Transverse colon (tissue), 4 donors: ENCODE results near the gene QKI.

Source experiments
- EP300 ChIP-seq: sonication (generic); formaldehyde crosslinking; IDR thresholded peaks from one replicate; pipeline ENCODE4 v1.6.1; 2017; ENCODE audit warnings: antibody characterized with exemption, low read depth
- POLR2A ChIP-seq: fragments of 450-650 bp; IDR thresholded peaks from one replicate; pipeline ENCODE4 v1.6.1; 2016; ENCODE audit warnings: antibody characterized with exemption, mild to moderate bottlenecking, moderate library complexity
- POLR2AphosphoS5 ChIP-seq, 3 donors: sonication (generic); formaldehyde crosslinking; IDR thresholded peaks; one replicate each; pipeline ENCODE4 v1.6.1; 2016; ENCODE audit warnings: antibody characterized with exemption in 3 of 3
- TF ChIP-seq, protein P1 (sequence below), 5 experiments: fragments of 200-600 bp in 3 of 5; fragments of 450-650 bp in 2 of 5; sonication (generic) in 3 of 5; IDR thresholded peaks; 1 replicate in 2 of 5; 2 replicates in 3 of 5; pipeline ENCODE4 v1.5.1; 2016 to 2017; ENCODE audit warnings: antibody characterized with exemption in 5 of 5, inconsistent platforms in 3 of 5, mild to moderate bottlenecking in 2 of 5, moderate library complexity in 1 of 5

DNA sequence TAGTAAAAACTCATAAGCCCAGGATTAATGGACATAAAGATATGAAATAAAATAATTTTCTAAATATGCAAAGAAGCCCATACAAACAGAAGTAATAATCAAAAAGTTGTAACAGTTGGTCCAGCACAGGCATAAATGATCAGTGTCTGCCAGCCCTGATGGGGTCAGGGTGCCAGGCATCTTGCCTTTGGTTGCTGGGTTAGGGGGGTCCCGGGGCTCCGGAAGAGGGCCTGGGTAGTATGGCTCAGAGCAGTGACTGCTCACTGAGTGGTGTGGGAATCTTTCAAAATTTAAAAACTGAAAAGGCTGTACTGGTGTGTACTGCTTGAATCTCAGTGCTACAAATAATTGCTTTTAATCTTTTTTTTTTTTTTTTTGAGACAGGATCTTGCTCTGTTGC, 7.7 kb upstream of the QKI start:
- TF ChIP-seq POLR2A: no peak
- TF ChIP-seq POLR2AphosphoS5 (IDR thresholded peaks at IDR 0.05): no peak
- TF ChIP-seq, protein P1, sequence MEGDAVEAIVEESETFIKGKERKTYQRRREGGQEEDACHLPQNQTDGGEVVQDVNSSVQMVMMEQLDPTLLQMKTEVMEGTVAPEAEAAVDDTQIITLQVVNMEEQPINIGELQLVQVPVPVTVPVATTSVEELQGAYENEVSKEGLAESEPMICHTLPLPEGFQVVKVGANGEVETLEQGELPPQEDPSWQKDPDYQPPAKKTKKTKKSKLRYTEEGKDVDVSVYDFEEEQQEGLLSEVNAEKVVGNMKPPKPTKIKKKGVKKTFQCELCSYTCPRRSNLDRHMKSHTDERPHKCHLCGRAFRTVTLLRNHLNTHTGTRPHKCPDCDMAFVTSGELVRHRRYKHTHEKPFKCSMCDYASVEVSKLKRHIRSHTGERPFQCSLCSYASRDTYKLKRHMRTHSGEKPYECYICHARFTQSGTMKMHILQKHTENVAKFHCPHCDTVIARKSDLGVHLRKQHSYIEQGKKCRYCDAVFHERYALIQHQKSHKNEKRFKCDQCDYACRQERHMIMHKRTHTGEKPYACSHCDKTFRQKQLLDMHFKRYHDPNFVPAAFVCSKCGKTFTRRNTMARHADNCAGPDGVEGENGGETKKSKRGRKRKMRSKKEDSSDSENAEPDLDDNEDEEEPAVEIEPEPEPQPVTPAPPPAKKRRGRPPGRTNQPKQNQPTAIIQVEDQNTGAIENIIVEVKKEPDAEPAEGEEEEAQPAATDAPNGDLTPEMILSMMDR (IDR thresholded peaks at IDR 0.05): no peak
- no peak for TF ChIP-seq EP300
